H1 (cell line): Measurements from ENCODE around the gene ANKFN1. TPM values are rescaled to one million over a fixed set of nuclear protein-coding genes. Genes with fewer than 3 reads are reported as not detected.

Experiments used
- CTCF ChIA-PET: fragments of 300-600 bp; sonication (Branson Sonifier 250); formaldehyde crosslinking; loops from one replicate; lab custom pipeline; 2021; ENCODE audit not compliant: partially characterized antibody; lab: Charles Lee
- POLR2A ChIA-PET: fragments of 300-600 bp; sonication (Branson Sonifier 250); formaldehyde crosslinking; loops from one replicate; lab custom pipeline; 2021; ENCODE audit warnings: inconsistent platforms; ENCODE audit not compliant: partially characterized antibody; lab: Charles Lee
- DNase-seq, 2 experiments: peaks; one replicate each; pipeline versions ENCODE4 v3.0.0 to v3.0.0-alpha.2; 2010 to 2022; ENCODE audit warnings: low spot score in 2 of 2, low read depth in 1 of 2, mixed read lengths in 1 of 2
- FAIRE-seq: peaks from 2 replicates; lab custom pipeline; 2011; peaks lifted over from hg19 to GRCh38; lab: Jason Lieb, UNC
- H2AFZ ChIP-seq: 2 replicates; pipeline ENCODE4 v1.8.1; 2012; ENCODE audit warnings: low read length, inconsistent platforms
- H2AK5ac ChIP-seq: 2 replicates; pipeline ENCODE4 v1.6.1; 2013; ENCODE audit warnings: low read depth, low read length
- H2BK120ac ChIP-seq: replicated peaks from 2 replicates; pipeline ENCODE3; 2013; ENCODE audit warnings: low read depth, low read length, inconsistent platforms
- H2BK12ac ChIP-seq: 2 replicates; pipeline ENCODE4 v1.6.1; 2013; ENCODE audit warnings: low read depth, low read length
- H2BK15ac ChIP-seq: 2 replicates; pipeline ENCODE4 v1.6.1; 2013; ENCODE audit warnings: low read length
- H2BK20ac ChIP-seq: 2 replicates; pipeline ENCODE4 v1.6.1; 2013; ENCODE audit warnings: low read length
- H2BK5ac ChIP-seq: 2 replicates; pipeline ENCODE4 v1.6.1; 2013; ENCODE audit warnings: low read depth, low read length
- H3K14ac ChIP-seq: 2 replicates; pipeline ENCODE4 v1.6.1; 2013; ENCODE audit warnings: inconsistent platforms; ENCODE audit not compliant: insufficient read length
- H3K18ac ChIP-seq: 2 replicates; pipeline ENCODE4 v1.6.1; 2013; ENCODE audit warnings: low read length; ENCODE audit errors: extremely low read depth
- H3K23ac ChIP-seq: 2 replicates; pipeline ENCODE4 v1.6.1; 2013; ENCODE audit warnings: inconsistent platforms; ENCODE audit not compliant: insufficient read length
- H3K23me2 ChIP-seq: 2 replicates; pipeline ENCODE4 v1.6.1; 2013; ENCODE audit warnings: low read depth, low read length
- H3K27ac ChIP-seq: 2 replicates; pipeline ENCODE4 v1.6.1; 2011; ENCODE audit warnings: low read depth, low read length, inconsistent platforms
- H3K27me3 ChIP-seq, 4 experiments: replicated peaks in 1 of 4; 1 replicate in 1 of 4; 2 replicates in 3 of 4; pipeline versions ENCODE4 v1.6.1 to v1.8.1; 2011 to 2013; ENCODE audit warnings: low read length in 3 of 4, mild to moderate bottlenecking in 3 of 4, inconsistent platforms in 2 of 4, mixed read lengths in 2 of 4, moderate library complexity in 1 of 4; ENCODE audit not compliant: control insufficient read depth in 3 of 4, insufficient read depth in 3 of 4; ENCODE audit errors: extremely low read depth in 1 of 4
- H3K36me3 ChIP-seq, 4 experiments: 2 replicates each; pipeline versions ENCODE4 v1.6.1 to v1.8.1; 2011 to 2013; ENCODE audit warnings: mild to moderate bottlenecking in 4 of 4, low read length in 3 of 4, moderate library complexity in 2 of 4, control low read depth in 1 of 4, inconsistent platforms in 1 of 4; ENCODE audit not compliant: insufficient read depth in 4 of 4, control insufficient read depth in 2 of 4
- H3K4ac ChIP-seq: replicated peaks from 2 replicates; pipeline ENCODE3; 2013; ENCODE audit warnings: low read length, low read depth, mixed read lengths, inconsistent platforms; ENCODE audit not compliant: insufficient read length
- H3K4me1 ChIP-seq, 4 experiments: replicated peaks in 1 of 4; 1 replicate in 1 of 4; 2 replicates in 3 of 4; pipeline versions ENCODE4 v1.6.1 to v1.8.1; 2011 to 2013; ENCODE audit warnings: low read length in 3 of 4, inconsistent platforms in 2 of 4, mixed read lengths in 1 of 4; ENCODE audit not compliant: insufficient read depth in 4 of 4, control insufficient read depth in 3 of 4
- H3K4me2 ChIP-seq, 2 experiments: 2 replicates each; pipeline versions ENCODE4 v1.6.1 to v1.8.1; 2011 to 2013; ENCODE audit warnings: low read depth in 2 of 2, low read length in 2 of 2, control low read depth in 1 of 2, inconsistent platforms in 1 of 2, mild to moderate bottlenecking in 1 of 2; ENCODE audit not compliant: insufficient read depth in 1 of 2
- H3K4me3 ChIP-seq, 4 experiments: fragments of 200-600, 300-600 bp in 1 of 4; sonication (generic), shearing (Covaris generic), sonication (Bioruptor Twin) in 1 of 4; 2 replicates each; pipeline versions ENCODE4 v1.5.1 to v1.8.1; 2011 to 2016; ENCODE audit warnings: low read length in 4 of 4, low read depth in 3 of 4, control low read depth in 2 of 4, inconsistent platforms in 2 of 4, mild to moderate bottlenecking in 2 of 4, mixed read lengths in 1 of 4, moderate library complexity in 1 of 4; ENCODE audit not compliant: insufficient read depth in 2 of 4; ENCODE audit errors: extremely low read depth in 1 of 4
- H3K56ac ChIP-seq: replicated peaks from 2 replicates; pipeline ENCODE3; 2013; ENCODE audit warnings: low read depth, mild to moderate bottlenecking, mixed read lengths, low read length, inconsistent platforms; ENCODE audit not compliant: insufficient read length
- H3K79me1 ChIP-seq: 2 replicates; pipeline ENCODE4 v1.6.1; 2013; ENCODE audit warnings: low read depth, low read length, control low read depth
- H3K79me2 ChIP-seq, 2 experiments: 2 replicates each; pipeline versions ENCODE4 v1.6.1 to v1.8.1; 2012 to 2013; ENCODE audit warnings: low read length in 2 of 2, mild to moderate bottlenecking in 2 of 2, inconsistent platforms in 1 of 2; ENCODE audit not compliant: insufficient read depth in 2 of 2, control insufficient read depth in 1 of 2
- H3K9ac ChIP-seq, 4 experiments: replicated peaks in 1 of 4; 1 replicate in 1 of 4; 2 replicates in 3 of 4; pipeline versions ENCODE4 v1.6.1 to v1.8.1; 2011 to 2013; ENCODE audit warnings: low read depth in 3 of 4, low read length in 3 of 4, control low read depth in 2 of 4, mild to moderate bottlenecking in 2 of 4, moderate library complexity in 2 of 4, inconsistent platforms in 1 of 4; ENCODE audit errors: extremely low read depth in 1 of 4
- H3K9me3 ChIP-seq, 2 experiments: 2 replicates each; pipeline versions ENCODE4 v1.6.1 to v1.8.1; 2012 to 2013; ENCODE audit warnings: mild to moderate bottlenecking in 2 of 2, moderate library complexity in 2 of 2, control low read depth in 1 of 2, inconsistent platforms in 1 of 2, low read depth in 1 of 2, low read length in 1 of 2, mixed read lengths in 1 of 2; ENCODE audit not compliant: insufficient read depth in 2 of 2
- H4K20me1 ChIP-seq, 2 experiments: replicated peaks in 1 of 2; 2 replicates each; pipeline versions ENCODE3 to v1.8.1; 2011 to 2013; ENCODE audit warnings: inconsistent platforms in 2 of 2, low read length in 2 of 2, mild to moderate bottlenecking in 1 of 2; ENCODE audit not compliant: insufficient read depth in 2 of 2, control insufficient read depth in 1 of 2
- H4K5ac ChIP-seq: 2 replicates; pipeline ENCODE4 v1.6.1; 2013; ENCODE audit warnings: low read length, low read depth, mixed read lengths, inconsistent platforms; ENCODE audit not compliant: insufficient read length
- H4K8ac ChIP-seq: 2 replicates; pipeline ENCODE4 v1.8.0; 2013; ENCODE audit warnings: mild to moderate bottlenecking, moderate library complexity, low read length, inconsistent platforms; ENCODE audit not compliant: insufficient read depth; ENCODE audit errors: extremely low read depth
- H4K91ac ChIP-seq: replicated peaks from 2 replicates; pipeline ENCODE3; 2013; ENCODE audit warnings: low read length, mixed read lengths, inconsistent platforms; ENCODE audit not compliant: insufficient read length
- RAD21 ChIP-seq, 2 experiments: IDR thresholded peaks in 1 of 2; conservative IDR thresholded peaks in 1 of 2; 2 replicates each; pipeline ENCODE4 v1.6.1; 2011; ENCODE audit warnings: low read depth in 2 of 2, low read length in 2 of 2, improper control_type of control experiment in 1 of 2, inconsistent platforms in 1 of 2, mild to moderate bottlenecking in 1 of 2, moderate library complexity in 1 of 2
- SIRT6 ChIP-seq: IDR thresholded peaks from one replicate; pipeline ENCODE4 v1.7.1; 2012; ENCODE audit warnings: low read length, inconsistent platforms
- WGBS, 2 experiments: shearing (Covaris generic) in 1 of 2; methylation state at CpG; one replicate each; pipeline versions ENCODE4 v1.1.6 to v1.1.7; 2013 to 2015; ENCODE audit warnings: low lambda C conversion rate in 2 of 2, mixed read lengths in 2 of 2, inconsistent platforms in 1 of 2, low coverage in 1 of 2, missing lambda C conversion rate in 1 of 2; ENCODE audit not compliant: insufficient replicate concordance in 2 of 2, insufficient coverage in 1 of 2, insufficient read length in 1 of 2; ENCODE audit errors: extremely low coverage in 1 of 2, missing lambda C conversion rate in 1 of 2; 5-methylcytosine and 5-hydroxymethylcytosine counted together
- polyA plus RNA-seq, 7 experiments: library from polyadenylated mRNA; depleted of rRNA in 3 of 7; stranded (reverse) in 5 of 7; unstranded in 2 of 7; fragments of >200 nt in 5 of 7; fragments of 200-250 nt in 2 of 7; gene quantifications; 1 replicate in 5 of 7; 2 replicates in 1 of 7; 4 replicates in 1 of 7; pipeline versions ENCODE4 v1.2.1 to v1.2.3, GENCODE V29; 2011 to 2013; ENCODE audit warnings: missing spikeins in 2 of 7, mixed read lengths in 2 of 7
- total RNA-seq: library from RNA; stranded (reverse); fragmentation: NEBNext Ultra II Directional; extraction: Animal tissue kit (Norgen Biotek cat#: 25700); gene quantifications from 2 replicates; pipeline ENCODE4 v1.2.1, GENCODE V29; 2021
- TF ChIP-seq, protein P1 (sequence below), 3 experiments: IDR thresholded peaks; 1 replicate in 2 of 3; 2 replicates in 1 of 3; pipeline versions ENCODE4 v1.5.1 to v1.6.1; 2011; ENCODE audit warnings: low read length in 3 of 3, mild to moderate bottlenecking in 3 of 3, inconsistent platforms in 2 of 3, low read depth in 1 of 3, moderate library complexity in 1 of 3; ENCODE audit not compliant: insufficient read depth in 1 of 3; ENCODE audit errors: control extremely low read depth in 1 of 3

Gene ANKFN1
- total and polyA plus RNA-seq, 2 of the 8 experiments (the other 6 are each of a cell fraction or from before 2014, with no cell fraction given), result not detected

DNA sequence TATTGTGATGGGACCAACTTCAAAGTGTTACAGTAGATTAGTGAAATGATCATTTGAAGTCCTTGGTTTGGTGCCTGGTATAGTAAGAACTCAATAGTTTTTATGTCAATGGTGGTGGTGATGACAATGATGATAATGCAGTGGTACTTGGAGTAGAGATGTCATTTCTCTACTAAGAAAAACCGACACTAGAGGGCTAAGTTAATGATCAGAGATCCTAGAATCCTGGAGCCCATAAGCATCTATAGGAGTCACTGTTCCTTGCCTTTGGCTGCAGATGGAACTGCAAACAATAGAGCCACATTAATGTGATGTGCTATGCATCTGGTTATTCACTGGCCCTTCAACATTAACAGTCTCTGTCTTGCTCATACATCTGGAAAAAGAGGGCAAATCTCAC is 103.8 kb downstream of the ANKFN1 start:
- no peak overlapping the region for H3K4ac ChIP-seq
- no peak overlapping the region for H3K4me3 ChIP-seq
- H3K79me2 ChIP-seq, result no peaks in the 10 kb centered on the region
- H2BK12ac ChIP-seq, result no peak overlapping the region
- no peak overlapping the region for H3K27ac ChIP-seq
- ChIA-PET POLR2A (no interaction called here), CTCF (interaction anchor here (1.0 to 1.1 kb wide), 3 partner anchors 12 to 13 kb away, joined by 3 to 7 read pairs (median 4); no protein-coding TSS in a partner anchor)
- no peaks in the 10 kb centered on the region for H3K36me3 ChIP-seq
- no peak overlapping the region for H3K4me2 ChIP-seq
- no peak overlapping the region for H3K23ac ChIP-seq
- WGBS, 2 experiments, result 76% methylated on average over 1 of the region's 1 CpG; no CpG with 5 or more reads in 1 of the 2 experiments
- H3K9me3 ChIP-seq, result no peaks in the 10 kb centered on the region
- H3K4me1 ChIP-seq, result no peaks in the 10 kb centered on the region
- H2BK5ac ChIP-seq, result no peak overlapping the region
- FAIRE-seq, result no peak
- no peaks in the 10 kb centered on the region for H3K27me3 ChIP-seq
- no peak overlapping the region for H3K9ac ChIP-seq
- no peak overlapping the region for H4K5ac ChIP-seq
- no peak overlapping the region for H2BK15ac ChIP-seq
- H4K91ac ChIP-seq, result no peak overlapping the region
- H4K8ac ChIP-seq, result no peak overlapping the region
- no peak overlapping the region for H2BK20ac ChIP-seq
- H3K18ac ChIP-seq, result no peak overlapping the region
- H3K14ac ChIP-seq, result no peak overlapping the region
- no peaks in the 10 kb centered on the region for H4K20me1 ChIP-seq
- no peak for DNase-seq
- TF ChIP-seq, protein P1, sequence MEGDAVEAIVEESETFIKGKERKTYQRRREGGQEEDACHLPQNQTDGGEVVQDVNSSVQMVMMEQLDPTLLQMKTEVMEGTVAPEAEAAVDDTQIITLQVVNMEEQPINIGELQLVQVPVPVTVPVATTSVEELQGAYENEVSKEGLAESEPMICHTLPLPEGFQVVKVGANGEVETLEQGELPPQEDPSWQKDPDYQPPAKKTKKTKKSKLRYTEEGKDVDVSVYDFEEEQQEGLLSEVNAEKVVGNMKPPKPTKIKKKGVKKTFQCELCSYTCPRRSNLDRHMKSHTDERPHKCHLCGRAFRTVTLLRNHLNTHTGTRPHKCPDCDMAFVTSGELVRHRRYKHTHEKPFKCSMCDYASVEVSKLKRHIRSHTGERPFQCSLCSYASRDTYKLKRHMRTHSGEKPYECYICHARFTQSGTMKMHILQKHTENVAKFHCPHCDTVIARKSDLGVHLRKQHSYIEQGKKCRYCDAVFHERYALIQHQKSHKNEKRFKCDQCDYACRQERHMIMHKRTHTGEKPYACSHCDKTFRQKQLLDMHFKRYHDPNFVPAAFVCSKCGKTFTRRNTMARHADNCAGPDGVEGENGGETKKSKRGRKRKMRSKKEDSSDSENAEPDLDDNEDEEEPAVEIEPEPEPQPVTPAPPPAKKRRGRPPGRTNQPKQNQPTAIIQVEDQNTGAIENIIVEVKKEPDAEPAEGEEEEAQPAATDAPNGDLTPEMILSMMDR (IDR thresholded peaks at IDR 0.05; ENCODE audit: control extremely low read depth in 1 of 3, insufficient read depth in 1 of 3, low read depth in 1 of 3, low read length in 3 of 3), result peak in 2 of 3 experiments; percentile 23 to 28; a peak in 2 of 4 replicates
- TF ChIP-seq RAD21 (IDR thresholded peaks at IDR 0.05 in 1 of 2, conservative IDR thresholded peaks at IDR 0.05 in 1 of 2; ENCODE audit: low read depth in 2 of 2, low read length in 2 of 2) (0 out of 4 replicates have a peak, but pooled peaks of 1 of the 2 experiments have one; percentile 3), SIRT6 (no peak)
- no peaks in the 10 kb centered on the region for H3K79me1 ChIP-seq
- H3K23me2 ChIP-seq, result no peaks in the 10 kb centered on the region; the same call in 1 of the 2 replicates
- H2BK120ac ChIP-seq, result no peak overlapping the region
- H2AK5ac ChIP-seq, result no peak overlapping the region
- no peak overlapping the region for H2AFZ ChIP-seq
- H3K56ac ChIP-seq, result no peak overlapping the region
